Vagina (tissue), 2 donors: ENCODE results near the gene CSK.

Source experiments
- POLR2A ChIP-seq, 2 donors: fragments of 450-650 bp; IDR thresholded peaks; one replicate each; pipeline ENCODE4 v1.6.1; 2017; ENCODE audit warnings: antibody characterized with exemption in 2 of 2, mild to moderate bottlenecking in 2 of 2, moderate library complexity in 2 of 2
- POLR2AphosphoS5 ChIP-seq, 2 donors: sonication (generic); formaldehyde crosslinking; IDR thresholded peaks; one replicate each; pipeline ENCODE4 v1.9.0; 2017; ENCODE audit warnings: antibody characterized with exemption in 2 of 2, mild to moderate bottlenecking in 2 of 2, low read depth in 1 of 2; ENCODE audit not compliant: insufficient read depth in 1 of 2
- TF ChIP-seq, protein P1 (sequence below), 3 experiments: fragments of 450-650 bp in 2 of 3; fragments of 200-600 bp in 1 of 3; sonication (generic) in 1 of 3; IDR thresholded peaks; one replicate each; pipeline ENCODE4 v1.5.1; 2017 to 2019; ENCODE audit warnings: antibody characterized with exemption in 3 of 3, mild to moderate bottlenecking in 2 of 3, moderate library complexity in 2 of 3

DNA sequence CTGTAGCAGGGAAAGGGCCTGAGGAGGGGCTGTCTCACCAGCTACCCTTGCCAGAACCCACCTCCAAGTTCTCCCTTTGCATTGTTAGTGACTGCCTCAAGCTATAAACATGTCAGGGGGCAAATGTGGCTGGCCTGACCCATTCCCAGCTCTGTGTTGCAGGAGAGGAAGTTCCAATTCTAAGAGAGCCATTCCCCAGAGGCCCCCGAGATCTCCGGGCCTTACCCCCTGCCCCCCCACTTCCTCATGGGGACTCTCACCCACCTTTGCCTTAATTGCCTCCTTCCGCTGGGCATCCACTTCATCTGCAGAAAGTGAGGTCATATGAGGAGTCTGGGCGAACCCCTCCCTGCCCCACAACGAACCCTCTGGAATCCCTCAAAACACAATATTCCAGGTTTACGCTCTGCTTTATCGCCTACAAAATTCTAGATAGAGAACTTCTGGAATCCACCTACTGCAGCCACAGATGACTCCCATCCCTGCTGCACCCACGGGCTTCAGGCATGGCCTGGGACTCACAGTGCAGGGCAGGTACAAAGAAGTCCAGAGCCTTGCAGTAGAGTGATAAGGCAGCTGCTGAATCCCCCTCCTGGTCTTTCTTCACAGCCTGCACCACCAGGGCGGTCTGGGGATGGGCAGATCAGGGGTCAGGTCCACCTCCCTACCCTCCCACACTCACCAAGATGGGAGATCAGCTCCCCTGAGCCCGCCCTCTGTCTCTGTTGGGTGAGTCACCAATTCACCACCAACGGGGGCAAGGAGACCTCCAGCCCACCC lies 57.1 kb downstream of the CSK start:
- TF ChIP-seq POLR2AphosphoS5 (IDR thresholded peaks at IDR 0.05; ENCODE audit: insufficient read depth in 1 of 2, low read depth in 1 of 2): no peak
- TF ChIP-seq, protein P1, sequence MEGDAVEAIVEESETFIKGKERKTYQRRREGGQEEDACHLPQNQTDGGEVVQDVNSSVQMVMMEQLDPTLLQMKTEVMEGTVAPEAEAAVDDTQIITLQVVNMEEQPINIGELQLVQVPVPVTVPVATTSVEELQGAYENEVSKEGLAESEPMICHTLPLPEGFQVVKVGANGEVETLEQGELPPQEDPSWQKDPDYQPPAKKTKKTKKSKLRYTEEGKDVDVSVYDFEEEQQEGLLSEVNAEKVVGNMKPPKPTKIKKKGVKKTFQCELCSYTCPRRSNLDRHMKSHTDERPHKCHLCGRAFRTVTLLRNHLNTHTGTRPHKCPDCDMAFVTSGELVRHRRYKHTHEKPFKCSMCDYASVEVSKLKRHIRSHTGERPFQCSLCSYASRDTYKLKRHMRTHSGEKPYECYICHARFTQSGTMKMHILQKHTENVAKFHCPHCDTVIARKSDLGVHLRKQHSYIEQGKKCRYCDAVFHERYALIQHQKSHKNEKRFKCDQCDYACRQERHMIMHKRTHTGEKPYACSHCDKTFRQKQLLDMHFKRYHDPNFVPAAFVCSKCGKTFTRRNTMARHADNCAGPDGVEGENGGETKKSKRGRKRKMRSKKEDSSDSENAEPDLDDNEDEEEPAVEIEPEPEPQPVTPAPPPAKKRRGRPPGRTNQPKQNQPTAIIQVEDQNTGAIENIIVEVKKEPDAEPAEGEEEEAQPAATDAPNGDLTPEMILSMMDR (IDR thresholded peaks at IDR 0.05): no peak
- TF ChIP-seq POLR2A (IDR thresholded peaks at IDR 0.05): no peak
